Stimulated activated CD4-positive, alpha-beta T cell treated with anti-CD3 and anti-CD28 coated beads, Interleukin-2, amount 100 ng/mL, for 4 hours (primary cell): ENCODE results near the gene SREK1IP1.

Source experiments
- DNase-seq: peaks from one replicate; pipeline ENCODE4 v3.0.0-alpha.2; 2020; ENCODE audit warnings: low read depth

SREK1IP1 gene

GRCh38 chr5:64682608-64683007 lies 85.9 kb downstream of the SREK1IP1 start:
- DNase-seq, result no peak

- DNase-seq, result no peak
These were observed 88.2 kb downstream of the SREK1IP1 start for GRCh38 chr5:64680289-64680688.

- DNase-seq, result no peak
These were observed 90.1 kb downstream of the SREK1IP1 start for GRCh38 chr5:64678374-64678773.

- DNase-seq, result no peak
These were observed 96.8 kb downstream of the SREK1IP1 start for GRCh38 chr5:64671678-64672077.

- DNase-seq, result no peak
These were observed 98.2 kb downstream of the SREK1IP1 start for GRCh38 chr5:64670277-64670676.
